ENCODE data around the gene KLF3.

Gene KLF3

GRCh38 chr4:38686682-38687081, 22.7 kb downstream of the KLF3 start:
- H2AFZ ChIP-seq (ENCODE audit: low read length): no peak overlapping the region
- no peaks in the 10 kb centered on the region for H3K27me3 ChIP-seq (replicated peaks; ENCODE audit: insufficient read depth, low read length)
- 0 out of 2 replicates have a peak, but pooled peaks cover 4% of the 10 kb centered on the region for H3K4me1 ChIP-seq (ENCODE audit: low read length)
- no peak for TF ChIP-seq EZH2 (optimal IDR thresholded peaks at IDR 0.05; ENCODE audit: low read depth, low read length)
- TF ChIP-seq EZH2phosphoT487 (IDR thresholded peaks at IDR 0.05; ENCODE audit: low read length): no peak
- no peak for TF ChIP-seq CTCF (IDR thresholded peaks at IDR 0.05; ENCODE audit: low read length)
- H3K9me3 ChIP-seq (replicated peaks; ENCODE audit: insufficient read depth, low read length): no peaks in the 10 kb centered on the region
- H3K4me2 ChIP-seq (ENCODE audit: low read depth, low read length): no peak overlapping the region
- peaks cover 3% of the 10 kb centered on the region; the same call in 1 of the 2 replicates for H4K20me1 ChIP-seq (ENCODE audit: insufficient read depth, low read length)
- peaks cover 77% of the 10 kb centered on the region for H3K79me2 ChIP-seq (ENCODE audit: low read length)
- H3F3A ChIP-seq (ENCODE audit: insufficient read depth, low read length): 0 out of 2 replicates have a peak, but pooled peaks cover 3% of the 10 kb centered on the region
- peaks cover 23% of the 10 kb centered on the region for H3K36me3 ChIP-seq (replicated peaks; ENCODE audit: insufficient read depth, low read length)
- no peaks in the 10 kb centered on the region for H3K9me2 ChIP-seq (replicated peaks; ENCODE audit: insufficient read depth, low read length)
- no peak overlapping the region for H3K27ac ChIP-seq (ENCODE audit: low read length)
- no peak for DNase-seq
- no peak overlapping the region for H3K4me3 ChIP-seq (ENCODE audit: low read length)
- H3K9ac ChIP-seq (ENCODE audit: low read length): no peak overlapping the region

- no peak for DNase-seq
- H3K79me2 ChIP-seq (ENCODE audit: low read length): peaks cover 68% of the 10 kb centered on the region
- TF ChIP-seq CTCF (IDR thresholded peaks at IDR 0.05; ENCODE audit: low read length): no peak
- no peak for TF ChIP-seq EZH2phosphoT487 (IDR thresholded peaks at IDR 0.05; ENCODE audit: low read length)
- no peaks in the 10 kb centered on the region for H3K9me2 ChIP-seq (replicated peaks; ENCODE audit: insufficient read depth, low read length)
- H3K4me2 ChIP-seq (ENCODE audit: low read depth, low read length): no peak overlapping the region
- H3F3A ChIP-seq (ENCODE audit: insufficient read depth, low read length): 0 out of 2 replicates have a peak, but pooled peaks cover 3% of the 10 kb centered on the region
- no peak overlapping the region for H3K9ac ChIP-seq (ENCODE audit: low read length)
- H4K20me1 ChIP-seq (ENCODE audit: insufficient read depth, low read length): peaks cover 3% of the 10 kb centered on the region; the same call in 1 of the 2 replicates
- 0 out of 2 replicates have a peak, but pooled peaks cover 1% of the 10 kb centered on the region for H3K4me1 ChIP-seq (ENCODE audit: low read length)
- H3K9me3 ChIP-seq (replicated peaks; ENCODE audit: insufficient read depth, low read length): no peaks in the 10 kb centered on the region
- no peak overlapping the region for H2AFZ ChIP-seq (ENCODE audit: low read length)
- peaks cover 23% of the 10 kb centered on the region for H3K36me3 ChIP-seq (replicated peaks; ENCODE audit: insufficient read depth, low read length)
- no peak overlapping the region for H3K27ac ChIP-seq (ENCODE audit: low read length)
- no peaks in the 10 kb centered on the region for H3K27me3 ChIP-seq (replicated peaks; ENCODE audit: insufficient read depth, low read length)
- H3K4me3 ChIP-seq (ENCODE audit: low read length): no peak overlapping the region
These were observed 23.6 kb downstream of the KLF3 start for GRCh38 chr4:38687571-38688011.

- Histone ChIP-seq H3K4me1 (ENCODE audit: low read length) (no peaks in the 10 kb centered on the region), H4K20me1 (ENCODE audit: insufficient read depth, low read length) (peaks cover 3% of the 10 kb centered on the region; the same call in 1 of the 2 replicates), H3K36me3 (replicated peaks; ENCODE audit: insufficient read depth, low read length) (peaks cover 23% of the 10 kb centered on the region), H3K79me2 (ENCODE audit: low read length) (peaks cover 56% of the 10 kb centered on the region), H3K27me3 (replicated peaks; ENCODE audit: insufficient read depth, low read length) (no peaks in the 10 kb centered on the region), H3F3A (ENCODE audit: insufficient read depth, low read length) (0 out of 2 replicates have a peak, but pooled peaks cover 3% of the 10 kb centered on the region), H3K9ac (ENCODE audit: low read length) (no peak overlapping the region), H3K27ac (ENCODE audit: low read length) (no peak overlapping the region), H3K9me2 (replicated peaks; ENCODE audit: insufficient read depth, low read length) (no peaks in the 10 kb centered on the region), H3K4me2 (ENCODE audit: low read depth, low read length) (no peak overlapping the region), H2AFZ (ENCODE audit: low read length) (no peak overlapping the region), H3K4me3 (ENCODE audit: low read length) (no peak overlapping the region), H3K9me3 (replicated peaks; ENCODE audit: insufficient read depth, low read length) (no peaks in the 10 kb centered on the region)
- TF ChIP-seq CTCF (IDR thresholded peaks at IDR 0.05; ENCODE audit: low read length): no peak
- TF ChIP-seq EZH2phosphoT487 (IDR thresholded peaks at IDR 0.05; ENCODE audit: low read length): no peak
- TF ChIP-seq EZH2 (optimal IDR thresholded peaks at IDR 0.05; ENCODE audit: low read depth, low read length): no peak
- no peak for DNase-seq
These were observed 24.8 kb downstream of the KLF3 start for GRCh38 chr4:38688676-38689355.
